Measurements from ENCODE around the gene ARHGEF2. TPM values are rescaled to one million over a fixed set of nuclear protein-coding genes. Genes with fewer than 3 reads are reported as not detected.

Gene ARHGEF2
- total and polyA plus RNA-seq, 9 of the 15 experiments (the other 6 are each of a cell fraction or from before 2014, with no cell fraction given), result 7.1 to 162 (median 62.2) TPM

GRCh38 chr1:155952505-155952890, 25.8 kb downstream of the ARHGEF2 start:
- H3K27me3 ChIP-seq (ENCODE audit: control insufficient read depth in 2 of 2, insufficient read depth in 2 of 2, low read length in 2 of 2), result no peaks in the 10 kb centered on the region
- WGBS (ENCODE audit: insufficient coverage, low coverage, missing lambda C conversion rate), result 90% methylated on average over 10 of the region's 13 CpGs
- TF ChIP-seq SNIP1 (IDR thresholded peaks at IDR 0.05; ENCODE audit: low read depth) (no peak), POLR2G (IDR thresholded peaks at IDR 0.05; ENCODE audit: low read depth, low read length) (peak; percentile 52), POU5F1 (IDR thresholded peaks at IDR 0.05; ENCODE audit: borderline replicate concordance, low read depth, low read length, partially characterized antibody) (no peak), POLR2A (conservative IDR thresholded peaks at IDR 0.05) (0 out of 2 replicates have a peak, but pooled peaks have one; percentile 0)
- no peak for FAIRE-seq
- peaks cover 84% of the 10 kb centered on the region for H3K36me3 ChIP-seq (ENCODE audit: control insufficient read depth, insufficient read depth, low read length)
- H4K20me1 ChIP-seq (replicated peaks; ENCODE audit: control insufficient read depth, insufficient read depth, low read length), result no peaks in the 10 kb centered on the region
- H3K9ac ChIP-seq (ENCODE audit: insufficient read depth in 1 of 2, low read depth in 2 of 2, low read length in 2 of 2), result no peak overlapping the region
- CTCF ChIA-PET (ENCODE audit: low intra/inter-chr PET ratio), result no interaction called here
- intact Hi-C loops (cut with micrococcal nuclease), result no loop called here
- in situ Hi-C loops (cut with MboI), result no loop called here
- H3K27ac ChIP-seq (ENCODE audit: extremely low read depth, low read depth, low read length), result no peak overlapping the region
- H2AFZ ChIP-seq (ENCODE audit: low read depth, low read length), result no peak overlapping the region
- DNase-seq (ENCODE audit: extremely low read depth in 1 of 4, low spot score in 3 of 4), result no peak
- no peak overlapping the region for H3K4me2 ChIP-seq (ENCODE audit: insufficient read depth, low read length)
- H3K79me2 ChIP-seq (ENCODE audit: control insufficient read depth, insufficient read depth, low read length), result no peaks in the 10 kb centered on the region
- POLR2A ChIA-PET, result interaction anchor here (0.6 to 1.2 kb wide), 3 partner anchors 11 to 294 kb away, joined by 3 read pairs; no protein-coding TSS in a partner anchor
- H3K9me3 ChIP-seq (replicated peaks; ENCODE audit: control insufficient read depth, insufficient read depth, low read depth, low read length), result no peaks in the 10 kb centered on the region
- H3K9me1 ChIP-seq (ENCODE audit: control insufficient read depth, insufficient read depth, low read length), result peaks cover 4% of the 10 kb centered on the region
- no peak for ATAC-seq
- no peak overlapping the region for H3K4me3 ChIP-seq
- no TSS peak for BruUV-seq (replicated peaks)
- no peaks in the 10 kb centered on the region; a peak in 1 of 5 replicates for H3K4me1 ChIP-seq (replicated peaks in 1 of 2; ENCODE audit: control insufficient read depth in 2 of 2, insufficient read depth in 2 of 2, low read length in 2 of 2)

GRCh38 chr1:155951753-155952504, 26.4 kb downstream of the ARHGEF2 start:
- H3K9me1 ChIP-seq (ENCODE audit: control insufficient read depth, insufficient read depth, low read length), result peaks cover 4% of the 10 kb centered on the region
- no peak for DNase-seq (ENCODE audit: extremely low read depth in 1 of 4, low spot score in 3 of 4)
- peaks cover 84% of the 10 kb centered on the region for H3K36me3 ChIP-seq (ENCODE audit: control insufficient read depth, insufficient read depth, low read length)
- H3K4me1 ChIP-seq (replicated peaks in 1 of 2; ENCODE audit: control insufficient read depth in 2 of 2, insufficient read depth in 2 of 2, low read length in 2 of 2), result no peaks in the 10 kb centered on the region; a peak in 1 of 5 replicates
- no peak for FAIRE-seq
- ChIA-PET POLR2A (interaction anchor here (0.6 to 1.5 kb wide), 6 partner anchors 11 to 294 kb away, joined by 3 to 6 read pairs (median 3); partner anchors contain the start of gene ARHGEF2), CTCF (ENCODE audit: low intra/inter-chr PET ratio) (no interaction called here)
- no peak overlapping the region for H2AFZ ChIP-seq (ENCODE audit: low read depth, low read length)
- intact Hi-C loops (cut with micrococcal nuclease) (no loop called here), in situ Hi-C loops (cut with MboI) (no loop called here)
- no peaks in the 10 kb centered on the region for H3K79me2 ChIP-seq (ENCODE audit: control insufficient read depth, insufficient read depth, low read length)
- BruUV-seq (replicated peaks), result no TSS peak
- no peaks in the 10 kb centered on the region for H3K27me3 ChIP-seq (ENCODE audit: control insufficient read depth in 2 of 2, insufficient read depth in 2 of 2, low read length in 2 of 2)
- no peak overlapping the region for H3K4me2 ChIP-seq (ENCODE audit: insufficient read depth, low read length)
- no peak overlapping the region for H3K9ac ChIP-seq (ENCODE audit: insufficient read depth in 1 of 2, low read depth in 2 of 2, low read length in 2 of 2)
- H3K4me3 ChIP-seq, result no peak overlapping the region
- H3K27ac ChIP-seq (ENCODE audit: extremely low read depth, low read depth, low read length), result no peak overlapping the region
- ATAC-seq, result no peak
- no peaks in the 10 kb centered on the region for H3K9me3 ChIP-seq (replicated peaks; ENCODE audit: control insufficient read depth, insufficient read depth, low read depth, low read length)
- 92% methylated on average over 6 of the region's 6 CpGs for WGBS (ENCODE audit: insufficient coverage, low coverage, missing lambda C conversion rate)
- no peaks in the 10 kb centered on the region for H4K20me1 ChIP-seq (replicated peaks; ENCODE audit: control insufficient read depth, insufficient read depth, low read length)
- TF ChIP-seq HEY1 (CRISPR knock-in tag; IDR thresholded peaks at IDR 0.05; ENCODE audit: borderline replicate concordance) (no peak), POLR2A (conservative IDR thresholded peaks at IDR 0.05) (0 out of 2 replicates have a peak, but pooled peaks have one; percentile 28), ZNF830 (CRISPR knock-in tag; IDR thresholded peaks at IDR 0.05) (no peak), MLX (CRISPR knock-in tag; conservative IDR thresholded peaks at IDR 0.05) (no peak), CEBPZ (IDR thresholded peaks at IDR 0.05; ENCODE audit: borderline replicate concordance, low read depth, low read length) (no peak), NR3C1 (CRISPR knock-in tag; IDR thresholded peaks at IDR 0.05) (no peak), HES1 (IDR thresholded peaks at IDR 0.05; ENCODE audit: low read depth) (no peak)

Data from K562 (cell line).